GM12872 (cell line): ENCODE results near the gene MRPS18A.

Experiments used
- CTCF ChIP-seq: IDR thresholded peaks from 3 replicates; pipeline ENCODE4 v1.5.1; 2011; ENCODE audit warnings: low read depth, mild to moderate bottlenecking, low read length, moderate library complexity; ENCODE audit not compliant: insufficient read depth

The MRPS18A gene

GRCh38 chr6:43708860-43709653 is 21.5 kb upstream of the MRPS18A start:
- TF ChIP-seq CTCF: no peak

GRCh38 chr6:43707767-43708166 is 20.2 kb upstream of the MRPS18A start:
- TF ChIP-seq CTCF: no peak

GRCh38 chr6:43707269-43707668 is 19.7 kb upstream of the MRPS18A start:
- TF ChIP-seq CTCF: no peak

- TF ChIP-seq CTCF: no peak
Observed at GRCh38 chr6:43706788-43707187, 19.2 kb upstream of the MRPS18A start.

- TF ChIP-seq CTCF: no peak
Observed at GRCh38 chr6:43705996-43706395, 18.4 kb upstream of the MRPS18A start.

- TF ChIP-seq CTCF: no peak
Observed at GRCh38 chr6:43703512-43704429, 16.2 kb upstream of the MRPS18A start.
